Natural killer cell (primary cell): ENCODE data around the gene SLC6A8. TPM values are rescaled to one million over a fixed set of nuclear protein-coding genes. Genes with fewer than 3 reads are reported as not detected.

ENCODE experiments used
- ATAC-seq, 3 donors: fragments of 150-1000 bp in 2 of 3; fragments of 200-7000 bp in 1 of 3; cut with Tn5 transposase; 1 replicate in 1 of 3; 2 replicates in 2 of 3; pipeline ENCODE4 v1.10.0; 2021; ENCODE audit warnings: mild to moderate bottlenecking in 2 of 3, moderate library complexity in 2 of 3
- DNase-seq, 2 donors: peaks; one replicate each; pipeline versions ENCODE4 v3.0.0 to v3.0.0-alpha.2; 2013 to 2021; ENCODE audit warnings: mixed read lengths in 1 of 2
- H3K27ac ChIP-seq: one replicate; pipeline ENCODE4 v1.5.1; 2013; ENCODE audit warnings: mild to moderate bottlenecking, low read length
- H3K27me3 ChIP-seq: one replicate; pipeline ENCODE4 v1.6.1; 2013; ENCODE audit warnings: low read length; ENCODE audit not compliant: control insufficient read depth, insufficient read depth
- H3K36me3 ChIP-seq: one replicate; pipeline ENCODE4 v1.6.1; 2013; ENCODE audit warnings: low read length; ENCODE audit not compliant: control insufficient read depth, insufficient read depth
- H3K4me1 ChIP-seq: one replicate; pipeline ENCODE4 v1.6.1; 2013; ENCODE audit warnings: low read length; ENCODE audit not compliant: control insufficient read depth, insufficient read depth
- H3K4me3 ChIP-seq: one replicate; pipeline ENCODE4 v1.5.1; 2013; ENCODE audit warnings: low read length
- H3K9me3 ChIP-seq: one replicate; pipeline ENCODE4 v1.6.1; 2013; ENCODE audit warnings: low read length; ENCODE audit not compliant: control insufficient read depth, insufficient read depth
- H3K27ac Mint-ChIP-seq, 2 donors: one replicate each; pipeline ENCODE4 v1.8.0; 2022; ENCODE audit warnings: mild to moderate bottlenecking in 2 of 2, mixed read lengths in 2 of 2, moderate library complexity in 1 of 2
- H3K27me3 Mint-ChIP-seq, 2 donors: one replicate each; pipeline ENCODE4 v1.8.0; 2022; ENCODE audit warnings: low read depth in 2 of 2, mixed read lengths in 2 of 2
- H3K36me3 Mint-ChIP-seq: one replicate; pipeline ENCODE4 v1.8.0; 2022; ENCODE audit warnings: mixed read lengths
- H3K4me1 Mint-ChIP-seq, 2 donors: one replicate each; pipeline ENCODE4 v1.8.0; 2022; ENCODE audit warnings: mixed read lengths in 2 of 2
- H3K4me3 Mint-ChIP-seq: one replicate; pipeline ENCODE4 v1.8.0; 2022; ENCODE audit warnings: mild to moderate bottlenecking, moderate library complexity, mixed read lengths
- H3K9me3 Mint-ChIP-seq, 2 donors: one replicate each; pipeline ENCODE4 v1.8.0; 2022; ENCODE audit warnings: mixed read lengths in 2 of 2
- CTCF ChIP-seq: fragments of 200-600 bp; IDR thresholded peaks from one replicate; pipeline ENCODE4 v1.8.0; 2022; ENCODE audit warnings: antibody characterized with exemption
- WGBS: methylation state at CpG from one replicate; pipeline ENCODE4 v1.1.7; 2013; ENCODE audit warnings: missing lambda C conversion rate; ENCODE audit not compliant: insufficient coverage; 5-methylcytosine and 5-hydroxymethylcytosine counted together
- intact Hi-C: fragments of 100-400 bp; cut with micrococcal nuclease; formaldehyde crosslinking; loops from one replicate; pipeline ENCODE4 v1.14.2; 2022
- total RNA-seq, 4 donors: library from RNA; stranded (reverse); fragments of 120-200 nt in 1 of 4; gene quantifications; one replicate each; pipeline versions ENCODE4 v1.2.3 to v1.2.4, GENCODE V29; 2013 to 2022

The SLC6A8 gene
- total RNA-seq, 3 donors from 2014 or later (not counting 1 experiment from before 2014, with no cell fraction given): 0.77 to 2.5 (median 1.4) TPM

DNA sequence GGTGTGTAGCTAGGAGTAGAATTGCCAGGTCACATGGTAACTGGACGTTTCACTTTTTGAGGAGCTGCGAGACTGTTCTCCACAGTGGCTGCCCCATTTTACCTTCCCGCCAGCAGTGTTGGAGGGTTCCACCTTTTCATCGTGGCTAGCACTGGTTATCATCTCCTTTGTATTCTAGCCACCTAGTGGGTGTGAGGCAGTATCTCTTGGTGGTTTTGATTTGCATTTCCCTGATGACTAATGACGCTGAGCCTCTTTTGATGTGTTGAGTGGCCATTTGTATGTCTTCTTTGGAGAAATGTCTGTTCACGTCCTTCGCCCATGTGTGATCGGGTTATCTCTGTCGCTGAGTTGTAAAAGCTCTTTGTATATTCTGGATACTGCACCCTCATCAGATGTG is 47.5 kb downstream of the SLC6A8 start:
- DNase-seq (peak in 1 of 2 donors; percentile 53), ATAC-seq (peak; percentile 66 to 94 (median 85))
- H3K27me3 ChIP-seq: no peaks in the 10 kb centered on the region
- H3K27me3 Mint-ChIP-seq: no peaks in the 10 kb centered on the region
- H3K4me1 Mint-ChIP-seq: peaks cover 10 to 21% of the 10 kb centered on the region in 2 donors
- H3K4me3 ChIP-seq: no peak overlapping the region
- no peak overlapping the region for H3K4me3 Mint-ChIP-seq
- H3K4me1 ChIP-seq: peaks cover 11% of the 10 kb centered on the region
- peaks cover 8% of the 10 kb centered on the region for H3K36me3 ChIP-seq
- intact Hi-C loops: no loop called here
- H3K9me3 Mint-ChIP-seq: no peaks in the 10 kb centered on the region
- H3K27ac Mint-ChIP-seq: peak overlapping the region in 1 of 2 donors; percentile 22
- H3K36me3 Mint-ChIP-seq: no peaks in the 10 kb centered on the region
- H3K9me3 ChIP-seq: no peaks in the 10 kb centered on the region
- WGBS: 53% methylated on average over 9 of the region's 9 CpGs
- no peak overlapping the region for H3K27ac ChIP-seq
- TF ChIP-seq CTCF: no peak

- no peak for DNase-seq
- Histone ChIP-seq H3K9me3 (no peaks in the 10 kb centered on the region), H3K4me3 (no peak overlapping the region), H3K27me3 (no peaks in the 10 kb centered on the region), H3K36me3 (peaks cover 8% of the 10 kb centered on the region), H3K4me1 (peaks cover 12% of the 10 kb centered on the region), H3K27ac (no peak overlapping the region)
- Mint-ChIP-seq H3K27me3 (no peaks in the 10 kb centered on the region), H3K4me1 (peaks cover 10 to 17% of the 10 kb centered on the region in 2 donors), H3K9me3 (no peaks in the 10 kb centered on the region), H3K27ac (no peak overlapping the region), H3K4me3 (no peak overlapping the region), H3K36me3 (no peaks in the 10 kb centered on the region)
- ATAC-seq: no peak
- WGBS: 97% methylated on average over 30 of the region's 30 CpGs
- no peak for TF ChIP-seq CTCF
- intact Hi-C loops: no loop called here
Measured at GRCh38 chrX:153736071-153736820, 48.5 kb downstream of the SLC6A8 start.

DNA sequence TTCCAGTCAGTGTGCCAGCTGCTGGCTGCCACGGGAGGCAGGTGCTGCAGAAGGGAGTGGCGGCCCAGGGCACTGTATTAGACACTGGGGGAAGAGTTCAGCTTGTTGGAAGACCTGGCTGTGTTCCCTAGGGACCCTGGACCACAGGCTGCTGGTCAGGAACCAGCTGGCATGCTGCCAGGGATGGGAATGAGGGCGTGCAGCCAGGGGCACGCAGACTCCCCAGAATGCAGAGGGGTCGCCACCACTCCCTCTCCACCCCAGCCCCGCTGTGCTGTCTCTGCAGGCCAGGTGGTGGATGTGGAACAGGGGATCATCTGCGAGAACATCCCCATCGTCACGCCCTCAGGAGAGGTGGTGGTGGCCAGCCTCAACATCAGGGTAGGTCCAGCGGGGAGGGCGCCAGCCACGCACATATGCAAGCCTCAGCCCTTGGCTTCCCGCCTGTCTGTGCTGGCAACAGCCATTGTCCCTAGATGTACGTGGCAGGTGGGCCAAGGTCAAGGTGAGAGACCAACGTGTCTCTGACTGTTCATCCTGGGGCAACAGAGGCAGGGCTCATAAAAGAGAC is 49.2 kb downstream of the SLC6A8 start:
- H3K4me3 Mint-ChIP-seq: no peak overlapping the region
- DNase-seq (no peak), ATAC-seq (no peak)
- H3K27ac Mint-ChIP-seq: no peak overlapping the region
- H3K36me3 ChIP-seq: peaks cover 8% of the 10 kb centered on the region
- H3K27ac ChIP-seq: no peak overlapping the region
- H3K4me1 ChIP-seq: peaks cover 12% of the 10 kb centered on the region
- no peaks in the 10 kb centered on the region for H3K27me3 Mint-ChIP-seq
- H3K9me3 ChIP-seq: no peaks in the 10 kb centered on the region
- H3K36me3 Mint-ChIP-seq: no peaks in the 10 kb centered on the region
- H3K27me3 ChIP-seq: no peaks in the 10 kb centered on the region
- 98% methylated on average over 11 of the region's 15 CpGs for WGBS
- peaks cover 10 to 11% of the 10 kb centered on the region in 2 donors for H3K4me1 Mint-ChIP-seq
- H3K4me3 ChIP-seq: no peak overlapping the region
- no peaks in the 10 kb centered on the region for H3K9me3 Mint-ChIP-seq
- TF ChIP-seq CTCF: no peak
- intact Hi-C loops: no loop called here
